Common myeloid progenitor, CD34-positive (primary cell): ENCODE measurements around the gene UPK1A.

Experiments used
- CTCF ChIA-PET: fragments of 350-600 bp; sonication (Branson Sonifier 250); formaldehyde crosslinking; loops from one replicate; lab custom pipeline; 2021; ENCODE audit warnings: antibody characterized with exemption; lab: Charles Lee
- POLR2A ChIA-PET: fragments of 350-600 bp; sonication (Branson Sonifier 250); formaldehyde crosslinking; loops from one replicate; lab custom pipeline; 2021; ENCODE audit warnings: antibody characterized with exemption; lab: Charles Lee
- DNase-seq, 3 donors: peaks; one replicate each; pipeline versions ENCODE4 v3.0.0 to v3.0.0-alpha.2; 2013
- H3K27ac ChIP-seq, 2 experiments: 1 replicate in 1 of 2; 2 replicates in 1 of 2; pipeline ENCODE4 v1.7.0; 2013; ENCODE audit warnings: inconsistent platforms in 2 of 2, low read length in 2 of 2, mild to moderate bottlenecking in 2 of 2, low read depth in 1 of 2, moderate library complexity in 1 of 2; ENCODE audit not compliant: severe bottlenecking in 2 of 2, insufficient read depth in 1 of 2, poor library complexity in 1 of 2
- H3K27me3 ChIP-seq, 5 experiments: replicated peaks in 2 of 5; 1 replicate in 3 of 5; 2 replicates in 2 of 5; pipeline versions ENCODE4 v1.6.1 to v1.7.0; 2013; ENCODE audit warnings: low read length in 4 of 5, mild to moderate bottlenecking in 2 of 5, moderate library complexity in 2 of 5, inconsistent platforms in 1 of 5; ENCODE audit not compliant: insufficient read depth in 5 of 5, control insufficient read depth in 4 of 5
- H3K36me3 ChIP-seq, 4 experiments: 1 replicate in 2 of 4; 2 replicates in 2 of 4; pipeline versions ENCODE4 v1.6.1 to v1.7.0; 2013; ENCODE audit warnings: low read length in 3 of 4, control low read depth in 1 of 4, mild to moderate bottlenecking in 1 of 4; ENCODE audit not compliant: control insufficient read depth in 4 of 4, insufficient read depth in 4 of 4
- H3K4me1 ChIP-seq, 4 experiments: 1 replicate in 3 of 4; 2 replicates in 1 of 4; pipeline versions ENCODE4 v1.6.1 to v1.7.1; 2013; ENCODE audit warnings: low read length in 3 of 4, mild to moderate bottlenecking in 3 of 4, control low read depth in 1 of 4, inconsistent platforms in 1 of 4, moderate library complexity in 1 of 4; ENCODE audit not compliant: control insufficient read depth in 4 of 4, insufficient read depth in 4 of 4; ENCODE audit errors: control extremely low read depth in 1 of 4
- H3K4me3 ChIP-seq, 7 experiments: 1 replicate in 4 of 7; 2 replicates in 3 of 7; pipeline versions ENCODE4 v1.5.1 to v1.7.0; 2013; ENCODE audit warnings: mild to moderate bottlenecking in 7 of 7, low read length in 6 of 7, moderate library complexity in 6 of 7, inconsistent platforms in 2 of 7, low read depth in 2 of 7, control low read depth in 1 of 7; ENCODE audit not compliant: insufficient read depth in 4 of 7, control insufficient read depth in 1 of 7; ENCODE audit errors: extremely low read depth in 1 of 7
- H3K9me3 ChIP-seq, 5 experiments: 1 replicate in 4 of 5; 2 replicates in 1 of 5; pipeline versions ENCODE4 v1.6.1 to v1.7.1; 2013; ENCODE audit warnings: low read length in 4 of 5, mild to moderate bottlenecking in 2 of 5, inconsistent platforms in 1 of 5, low read depth in 1 of 5, moderate library complexity in 1 of 5; ENCODE audit not compliant: control insufficient read depth in 4 of 5, insufficient read depth in 2 of 5; ENCODE audit errors: control extremely low read depth in 1 of 5
- WGBS: methylation state at CpG from one replicate; pipeline ENCODE4 v1.1.5; 2013; ENCODE audit not compliant: insufficient coverage; 5-methylcytosine and 5-hydroxymethylcytosine counted together

The UPK1A gene

DNA sequence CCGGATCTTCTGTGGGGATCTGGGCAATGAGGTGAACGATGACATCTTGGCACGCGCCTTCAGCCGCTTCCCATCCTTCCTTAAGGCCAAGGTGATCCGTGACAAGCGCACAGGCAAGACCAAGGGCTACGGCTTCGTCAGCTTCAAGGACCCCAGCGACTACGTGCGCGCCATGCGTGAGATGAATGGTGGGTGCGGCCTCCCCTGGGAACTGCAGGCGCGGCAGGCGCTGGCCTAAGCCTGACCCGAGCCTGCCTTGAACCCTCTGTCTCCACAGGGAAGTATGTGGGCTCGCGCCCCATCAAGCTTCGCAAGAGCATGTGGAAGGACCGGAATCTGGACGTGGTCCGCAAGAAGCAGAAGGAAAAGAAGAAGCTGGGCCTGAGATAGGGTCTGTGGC is 29.2 kb upstream of the UPK1A start:
- Histone ChIP-seq H3K27ac (no peak overlapping the region), H3K36me3 (peaks cover 2 to 58% (median 43%) of the 10 kb centered on the region in 4 experiments), H3K4me3 (no peak overlapping the region), H3K27me3 (no peaks in the 10 kb centered on the region), H3K4me1 (peaks cover 0 to 11% (median 9%) of the 10 kb centered on the region in 4 experiments), H3K9me3 (no peaks in the 10 kb centered on the region)
- POLR2A ChIA-PET = no interaction called here
- CTCF ChIA-PET = no interaction called here
- DNase-seq = no peak
- WGBS = 95% methylated on average over 24 of the region's 25 CpGs

DNA sequence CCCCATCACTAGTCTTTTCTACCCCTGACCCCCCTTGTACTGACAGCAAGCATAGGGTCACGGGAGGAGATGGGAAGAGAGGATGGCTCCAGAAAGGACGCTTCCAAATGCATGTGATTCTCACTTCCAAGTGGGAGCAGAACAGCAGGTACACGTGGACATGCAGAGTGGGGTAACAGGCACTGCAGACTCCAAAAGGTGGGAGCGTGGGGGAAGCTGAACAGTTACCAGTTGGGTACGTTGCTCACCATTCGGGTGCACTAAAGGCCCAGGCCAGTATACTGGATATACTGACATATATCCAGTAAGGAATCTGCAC is 27.0 kb upstream of the UPK1A start:
- WGBS = 74% methylated on average over 3 of the region's 6 CpGs
- Histone ChIP-seq H3K9me3 (no peaks in the 10 kb centered on the region), H3K4me3 (no peak overlapping the region), H3K27me3 (no peaks in the 10 kb centered on the region), H3K36me3 (peaks cover 2 to 37% (median 24%) of the 10 kb centered on the region in 4 experiments), H3K4me1 (peaks cover 0 to 31% (median 28%) of the 10 kb centered on the region in 4 experiments), H3K27ac (no peak overlapping the region)
- POLR2A ChIA-PET = no interaction called here
- no peak for DNase-seq
- CTCF ChIA-PET = interaction anchor here (1.8 kb wide), 1 partner anchor 8 kb away, joined by 3 read pairs; no protein-coding TSS in a partner anchor

DNA sequence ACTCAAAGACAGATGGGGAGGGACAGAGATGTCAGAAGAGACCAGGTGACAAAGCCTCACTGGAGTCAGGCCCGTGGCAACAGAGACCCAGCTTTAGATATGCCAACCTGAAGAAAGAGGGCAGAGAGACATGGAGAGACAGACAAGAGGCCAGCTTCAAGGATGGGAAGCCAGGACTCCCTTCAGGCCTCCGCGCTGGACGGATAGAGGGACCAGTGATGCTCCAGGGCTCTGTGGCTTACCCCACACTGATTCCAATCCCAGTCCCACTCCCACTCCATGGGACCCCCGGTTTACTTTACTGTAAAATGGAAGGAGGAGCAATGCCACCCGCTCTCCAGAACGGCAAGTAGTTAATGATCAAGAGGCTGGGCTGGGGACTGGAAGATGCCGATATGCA is 26.5 kb upstream of the UPK1A start:
- ChIA-PET CTCF (interaction anchor here (1.8 kb wide), 1 partner anchor 9 kb away, joined by 3 read pairs; no protein-coding TSS in a partner anchor), POLR2A (no interaction called here)
- Histone ChIP-seq H3K27ac (no peak overlapping the region), H3K36me3 (peaks cover 2 to 34% (median 23%) of the 10 kb centered on the region in 4 experiments), H3K4me3 (no peak overlapping the region), H3K9me3 (no peaks in the 10 kb centered on the region), H3K4me1 (peaks cover 0 to 36% (median 34%) of the 10 kb centered on the region in 4 experiments), H3K27me3 (no peaks in the 10 kb centered on the region)
- 78% methylated on average over 1 of the region's 8 CpGs for WGBS
- no peak for DNase-seq

DNA sequence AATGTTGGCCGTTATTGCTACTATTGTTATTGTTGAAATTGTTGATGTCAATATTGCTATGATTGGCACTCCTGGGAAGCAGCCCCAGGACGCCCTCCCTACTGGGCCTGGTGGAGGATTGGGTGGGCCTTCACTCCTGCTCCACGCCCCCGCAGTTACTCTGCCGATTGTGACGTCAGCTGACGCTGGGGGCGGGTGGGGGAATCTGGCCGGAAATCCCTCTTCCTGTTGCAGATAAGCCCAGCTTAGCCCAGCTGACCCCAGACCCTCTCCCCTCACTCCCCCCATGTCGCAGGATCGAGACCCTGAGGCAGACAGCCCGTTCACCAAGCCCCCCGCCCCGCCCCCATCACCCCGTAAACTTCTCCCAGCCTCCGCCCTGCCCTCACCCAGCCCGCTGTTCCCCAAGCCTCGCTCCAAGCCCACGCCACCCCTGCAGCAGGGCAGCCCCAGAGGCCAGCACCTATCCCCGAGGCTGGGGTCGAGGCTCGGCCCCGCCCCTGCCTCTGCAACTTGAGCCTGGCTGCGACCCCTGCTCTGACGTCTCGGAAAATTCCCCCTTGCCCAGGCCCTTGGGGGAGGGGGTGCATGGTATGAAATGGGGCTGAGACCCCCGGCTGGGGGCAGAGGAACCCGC is 24.7 kb upstream of the UPK1A start, which contains the start of gene ETV2:
TSS of gene ETV2 (plus strand) at position 231 of the 637 bp plus-strand sequence. CDS start 716 bp downstream, outside the sequence.
- H3K4me3 ChIP-seq = peak within 1 kb of the TSS in 4 of 7 experiments; percentile 10 to 52 (median 39)

DNA sequence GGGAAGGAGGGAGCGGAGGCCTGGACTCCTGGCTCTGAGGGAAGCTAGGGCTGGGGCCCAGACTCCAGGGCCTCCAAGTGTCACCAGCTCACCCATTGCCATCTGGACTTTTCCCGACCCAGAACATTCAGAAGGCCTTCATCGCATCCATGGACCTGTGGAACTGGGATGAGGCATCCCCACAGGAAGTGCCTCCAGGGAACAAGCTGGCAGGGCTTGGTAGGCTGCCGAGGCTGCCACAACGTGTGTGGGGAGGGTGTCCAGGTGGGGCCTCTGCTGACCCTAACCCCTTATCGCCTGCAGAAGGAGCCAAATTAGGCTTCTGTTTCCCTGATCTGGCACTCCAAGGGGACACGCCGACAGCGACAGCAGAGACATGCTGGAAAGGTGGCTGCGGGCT is 24.0 kb upstream of the UPK1A start:
- H3K9me3 ChIP-seq = no peaks in the 10 kb centered on the region
- H3K27ac ChIP-seq = no peak overlapping the region
- ChIA-PET POLR2A (interaction anchor here (0.7 kb wide), 1 partner anchor 106 kb away, joined by 3 read pairs; no protein-coding TSS in a partner anchor), CTCF (interaction anchor here (0.5 kb wide), 1 partner anchor 61 kb away, joined by 3 read pairs; no protein-coding TSS in a partner anchor)
- peaks cover 0 to 11% (median 10%) of the 10 kb centered on the region in 4 experiments for H3K36me3 ChIP-seq
- 98% methylated on average over 10 of the region's 10 CpGs for WGBS
- peaks cover 0 to 43% (median 40%) of the 10 kb centered on the region in 4 experiments for H3K4me1 ChIP-seq
- H3K27me3 ChIP-seq = no peaks in the 10 kb centered on the region
- H3K4me3 ChIP-seq = no peak overlapping the region
- DNase-seq = no peak

More for the DNA sequence above, 24.7 kb upstream of the UPK1A start, which contains the start of gene ETV2:
- peaks cover 0 to 43% (median 40%) of the 10 kb centered on the region in 4 experiments for H3K4me1 ChIP-seq
- H3K9me3 ChIP-seq = no peaks in the 10 kb centered on the region
- H3K36me3 ChIP-seq = peaks cover 0 to 18% (median 16%) of the 10 kb centered on the region in 4 experiments
- ChIA-PET POLR2A (interaction anchor here (0.6 to 0.7 kb wide), 2 partner anchors 86 to 106 kb away, joined by 3 read pairs; no protein-coding TSS in a partner anchor), CTCF (no interaction called here)
- no peaks in the 10 kb centered on the region for H3K27me3 ChIP-seq
- peak; percentile 51 to 82 (median 78) for DNase-seq
- 18% methylated on average over 14 of the region's 28 CpGs for WGBS
- H3K27ac ChIP-seq = no peak within 1 kb of the TSS

DNA sequence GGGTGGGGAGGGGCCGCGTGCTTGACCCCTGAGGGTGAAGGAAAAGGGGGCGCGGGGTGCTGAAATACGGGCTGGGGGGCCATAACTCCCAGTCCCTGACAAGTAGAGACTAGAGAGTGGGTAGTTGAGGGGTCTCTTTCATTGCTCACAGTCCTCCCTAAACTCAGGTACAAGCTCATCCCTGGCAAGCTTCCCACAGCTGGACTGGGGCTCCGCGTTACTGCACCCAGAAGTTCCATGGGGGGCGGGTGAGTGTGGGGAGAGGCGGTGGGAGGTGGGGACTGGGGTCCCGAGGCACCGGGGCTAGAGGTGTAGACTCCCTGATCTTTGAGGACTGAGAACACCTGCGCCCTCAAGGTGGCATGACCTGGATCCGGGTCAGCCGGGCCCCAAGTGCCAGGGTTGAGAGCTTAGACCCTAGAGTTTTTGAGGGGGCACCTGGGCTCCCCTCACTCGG is 23.5 kb upstream of the UPK1A start:
- H3K27ac ChIP-seq = no peak overlapping the region
- H3K9me3 ChIP-seq = no peaks in the 10 kb centered on the region
- ChIA-PET POLR2A (interaction anchor here (0.7 kb wide), 1 partner anchor 105 kb away, joined by 3 read pairs; no protein-coding TSS in a partner anchor), CTCF (no interaction called here)
- peaks cover 0 to 7% (median 6%) of the 10 kb centered on the region in 4 experiments for H3K36me3 ChIP-seq
- peak overlapping the region; percentile 18 to 85 (median 67) for H3K4me3 ChIP-seq
- H3K27me3 ChIP-seq = no peaks in the 10 kb centered on the region
- H3K4me1 ChIP-seq = peaks cover 0 to 46% (median 43%) of the 10 kb centered on the region in 4 experiments
- 54% methylated on average over 10 of the region's 15 CpGs for WGBS
- DNase-seq = no peak
